NCI-H1417 (cell line): ENCODE results near the gene MAGED4.
"Not testable (repeated sequence)": the region's sequence is repeated elsewhere in the genome, so short reads cannot be mapped to it uniquely, and the experiment has no call there.

Source experiments
- DNase-seq, 3 experiments: peaks; one replicate each; lab custom pipeline; 2025; lab: John Stamatoyannopoulos, UW

The MAGED4 gene, protein sequence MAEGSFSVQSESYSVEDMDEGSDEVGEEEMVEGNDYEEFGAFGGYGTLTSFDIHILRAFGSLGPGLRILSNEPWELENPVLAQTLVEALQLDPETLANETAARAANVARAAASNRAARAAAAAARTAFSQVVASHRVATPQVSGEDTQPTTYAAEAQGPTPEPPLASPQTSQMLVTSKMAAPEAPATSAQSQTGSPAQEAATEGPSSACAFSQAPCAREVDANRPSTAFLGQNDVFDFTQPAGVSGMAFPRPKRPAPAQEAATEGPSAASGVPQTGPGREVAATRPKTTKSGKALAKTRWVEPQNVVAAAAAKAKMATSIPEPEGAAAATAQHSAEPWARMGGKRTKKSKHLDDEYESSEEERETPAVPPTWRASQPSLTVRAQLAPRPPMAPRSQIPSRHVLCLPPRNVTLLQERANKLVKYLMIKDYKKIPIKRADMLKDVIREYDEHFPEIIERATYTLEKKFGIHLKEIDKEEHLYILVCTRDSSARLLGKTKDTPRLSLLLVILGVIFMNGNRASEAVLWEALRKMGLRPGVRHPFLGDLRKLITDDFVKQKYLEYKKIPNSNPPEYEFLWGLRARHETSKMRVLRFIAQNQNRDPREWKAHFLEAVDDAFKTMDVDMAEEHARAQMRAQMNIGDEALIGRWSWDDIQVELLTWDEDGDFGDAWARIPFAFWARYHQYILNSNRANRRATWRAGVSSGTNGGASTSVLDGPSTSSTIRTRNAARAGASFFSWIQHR

GRCh38 chrX:52184440-52185077 lies at the start of gene MAGED4:
TSS of gene MAGED4 (plus strand) at chrX:52184888. CDS start at chrX:52185923, 1,035 bp downstream.
- not testable (repeated sequence) for DNase-seq

GRCh38 chrX:52138830-52139544 lies 45.7 kb upstream of the MAGED4 start:
- DNase-seq, result no peak

- no peak for DNase-seq
These were observed 45.2 kb upstream of the MAGED4 start for GRCh38 chrX:52139545-52139895.

DNA sequence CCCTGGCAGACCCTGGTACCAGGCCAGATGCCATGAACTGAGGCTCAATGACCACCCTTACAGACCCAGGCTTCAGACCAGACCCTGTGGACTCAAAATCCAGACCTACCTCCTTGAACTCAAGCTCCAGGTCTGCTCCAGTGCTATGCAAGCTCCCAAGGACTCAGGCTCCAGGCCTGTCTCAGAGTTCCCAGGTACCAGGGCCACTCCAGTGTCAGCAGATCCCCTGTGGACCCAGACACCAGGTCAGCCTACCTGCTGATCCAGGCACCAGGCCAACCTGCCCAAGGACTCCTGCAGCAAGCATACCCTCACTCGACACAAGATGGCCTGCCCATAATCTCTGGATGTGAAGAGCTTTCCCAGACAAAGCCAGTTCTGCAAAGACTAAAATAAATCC lies 44.7 kb upstream of the MAGED4 start:
- no peak for DNase-seq

DNA sequence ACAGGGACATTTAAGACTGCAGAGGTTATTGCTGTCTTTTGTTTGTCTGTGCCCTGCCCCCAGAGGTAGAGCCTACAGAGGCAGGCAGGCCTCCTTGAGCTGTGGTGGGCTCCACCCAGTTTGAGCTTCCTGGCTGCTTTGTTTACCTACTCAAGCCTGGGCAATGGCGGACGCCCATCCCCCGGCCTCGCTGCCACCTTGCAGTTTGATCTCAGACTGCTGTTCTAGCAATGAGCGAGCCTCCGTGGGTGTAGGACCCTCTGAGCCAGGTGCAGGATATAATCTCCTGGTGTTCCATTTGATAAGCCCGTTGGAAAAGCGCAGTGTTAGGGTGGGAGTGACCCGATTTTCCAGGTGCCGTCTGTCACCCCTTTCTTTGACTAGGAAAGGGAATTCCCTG lies 34.0 kb upstream of the MAGED4 start:
- DNase-seq, result not testable (repeated sequence)

DNA sequence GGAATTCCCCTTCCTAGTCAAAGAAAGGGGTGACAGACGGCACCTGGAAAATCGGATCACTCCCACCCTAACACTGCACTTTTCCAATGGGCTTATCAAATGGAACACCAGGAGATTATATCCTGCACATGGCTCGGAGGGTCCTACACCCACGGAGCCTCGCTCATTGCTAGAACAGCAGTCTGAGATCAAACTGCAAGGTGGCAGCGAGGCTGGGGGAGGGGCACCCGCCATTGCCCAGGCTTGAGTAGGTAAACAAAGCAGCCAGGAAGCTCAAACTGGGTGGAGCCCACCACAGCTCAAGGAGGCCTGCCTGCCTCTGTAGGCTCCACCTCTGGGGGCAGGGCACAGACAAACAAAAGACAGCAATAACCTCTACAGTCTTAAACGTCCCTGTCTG lies 24.5 kb upstream of the MAGED4 start:
- DNase-seq, result not testable (repeated sequence)

GRCh38 chrX:52166840-52167239 lies 17.8 kb upstream of the MAGED4 start:
- DNase-seq, result no peak

GRCh38 chrX:52171055-52171454 lies 13.6 kb upstream of the MAGED4 start:
- not testable (repeated sequence) for DNase-seq

GRCh38 chrX:52185078-52185453 lies 378 bp downstream of the MAGED4 start:
- DNase-seq, result not testable (repeated sequence)

GRCh38 chrX:52211405-52211804 lies 26.7 kb downstream of the MAGED4 start:
- DNase-seq, result not testable (repeated sequence)

DNA sequence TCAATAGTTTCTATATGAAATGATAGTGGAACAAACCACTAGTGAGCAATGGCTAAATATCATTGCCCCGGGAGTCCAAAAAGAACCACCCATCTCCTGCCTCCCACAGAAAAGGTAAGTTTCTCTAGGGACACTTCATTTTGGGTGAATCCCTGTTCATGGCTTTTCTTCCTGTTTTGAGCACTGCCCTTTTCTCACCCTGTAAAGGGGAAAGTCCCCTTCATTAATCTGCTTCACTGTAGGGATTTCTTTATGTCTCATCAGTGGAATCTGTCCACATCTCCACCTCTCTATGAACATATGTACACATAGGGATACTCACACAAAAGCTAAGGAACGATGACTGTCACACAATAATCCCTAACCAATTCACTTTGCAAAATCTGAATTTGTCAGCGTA lies 28.6 kb downstream of the MAGED4 start:
- no peak for DNase-seq

- DNase-seq, result no peak
These were observed 31.9 kb downstream of the MAGED4 start for GRCh38 chrX:52216541-52216940.

GRCh38 chrX:52217494-52218160 lies 32.9 kb downstream of the MAGED4 start:
- no peak for DNase-seq

- DNase-seq, result no peak
These were observed 36.2 kb downstream of the MAGED4 start for GRCh38 chrX:52220936-52221335.
